Forelimb muscle (tissue), 1 donor: ENCODE data around the gene GRIA2. TPM values are rescaled to one million over a fixed set of nuclear protein-coding genes. Genes with fewer than 3 reads are reported as not detected.
"Not testable (repeated sequence)": the region's sequence is repeated elsewhere in the genome, so short reads cannot be mapped to it uniquely, and the experiment has no call there.

Experiments
- DNase-seq: peaks from one replicate; pipeline ENCODE4 v3.0.0-alpha.2; 2013; ENCODE audit warnings: low read depth
- polyA plus RNA-seq: library from polyadenylated mRNA; unstranded; fragments of 120-200 nt; gene quantifications from one replicate; pipeline ENCODE4 v1.2.1, GENCODE V29; 2013; ENCODE audit not compliant: insufficient read length

The GRIA2 gene
- polyA plus RNA-seq, 1 donor = 5.9 TPM

- not testable (repeated sequence) for DNase-seq
Observed at GRCh38 chr4:157258165-157258564, 37.6 kb downstream of the GRIA2 start.

GRCh38 chr4:157265281-157265680 is 44.8 kb downstream of the GRIA2 start:
- DNase-seq = no peak

GRCh38 chr4:157270108-157270507 is 49.6 kb downstream of the GRIA2 start:
- no peak for DNase-seq

GRCh38 chr4:157270552-157270951 is 50.0 kb downstream of the GRIA2 start:
- no peak for DNase-seq

GRCh38 chr4:157271166-157271869 is 50.8 kb downstream of the GRIA2 start:
- DNase-seq = no peak

GRCh38 chr4:157280673-157281072 is 60.1 kb downstream of the GRIA2 start:
- DNase-seq = no peak

- DNase-seq = no peak
Observed at GRCh38 chr4:157282019-157282418, 61.5 kb downstream of the GRIA2 start.

GRCh38 chr4:157287445-157287844 is 66.9 kb downstream of the GRIA2 start:
- no peak for DNase-seq

- DNase-seq = no peak
Observed at GRCh38 chr4:157290622-157291021, 70.1 kb downstream of the GRIA2 start.

- no peak for DNase-seq
Observed at GRCh38 chr4:157291071-157291470, 70.5 kb downstream of the GRIA2 start.

- DNase-seq = no peak
Observed at GRCh38 chr4:157293673-157294072, 73.1 kb downstream of the GRIA2 start.

GRCh38 chr4:157294575-157294974 is 74.0 kb downstream of the GRIA2 start:
- DNase-seq = no peak

- DNase-seq = no peak
Observed at GRCh38 chr4:157300701-157301100, 80.2 kb downstream of the GRIA2 start.

- no peak for DNase-seq
Observed at GRCh38 chr4:157303471-157303960, 83.0 kb downstream of the GRIA2 start.

GRCh38 chr4:157304769-157305168 is 84.2 kb downstream of the GRIA2 start:
- DNase-seq = no peak

GRCh38 chr4:157312702-157313101 is 92.2 kb downstream of the GRIA2 start:
- DNase-seq = no peak

GRCh38 chr4:157314906-157315305 is 94.4 kb downstream of the GRIA2 start:
- DNase-seq = no peak

- DNase-seq = no peak
Observed at GRCh38 chr4:157315968-157316367, 95.4 kb downstream of the GRIA2 start.

- DNase-seq = no peak
Observed at GRCh38 chr4:157320092-157320491, 99.6 kb downstream of the GRIA2 start.

- DNase-seq = no peak
Observed at GRCh38 chr4:157327666-157328065, 107.1 kb downstream of the GRIA2 start.

- no peak for DNase-seq
Observed at GRCh38 chr4:157357887-157358286, 137.4 kb downstream of the GRIA2 start.

GRCh38 chr4:157358439-157358838 is 137.9 kb downstream of the GRIA2 start:
- no peak for DNase-seq

GRCh38 chr4:157358851-157359250 is 138.3 kb downstream of the GRIA2 start:
- DNase-seq = no peak

GRCh38 chr4:157363360-157363759 is 142.8 kb downstream of the GRIA2 start:
- DNase-seq = no peak
